GM12878 (cell line): ENCODE measurements around the gene SLC35D2. TPM values are rescaled to one million over a fixed set of nuclear protein-coding genes. Genes with fewer than 3 reads are reported as not detected.

Experiments
- ATAC-seq: fragments of 200-7000 bp; cut with Tn5 transposase; 3 replicates; pipeline ENCODE4 v1.9.1; 2020; ENCODE audit warnings: mild to moderate bottlenecking, moderate library complexity
- BruUV-seq: library from RNA; stranded (reverse); fragments of 400-500 nt; replicated peaks from 2 replicates; lab custom pipeline; 2021; lab: Mats Ljungman, UMichigan
- CTCF ChIA-PET: fragments of 300-600 bp; sonication (Branson Sonifier 250); formaldehyde crosslinking; extraction: SDS; loops from one replicate; lab custom pipeline; 2021; ENCODE audit warnings: inconsistent platforms; lab: Yijun Ruan, JAX
- POLR2A ChIA-PET: fragments of 350-600 bp; formaldehyde crosslinking; extraction: SDS; loops from one replicate; lab custom pipeline; 2021; ENCODE audit warnings: inconsistent platforms; lab: Charles Lee
- RAD21 ChIA-PET: fragments of 300-600 bp; sonication (Branson Sonifier 250); formaldehyde crosslinking; loops from one replicate; lab custom pipeline; 2023; ENCODE audit warnings: antibody characterized with exemption; ENCODE audit not compliant: unreplicated experiment; lab: Charles Lee
- SMC1A ChIA-PET: fragments of 300-600 bp; sonication (Branson Sonifier 250); formaldehyde crosslinking; loops from one replicate; lab custom pipeline; 2023; ENCODE audit not compliant: unreplicated experiment, uncharacterized antibody; lab: Charles Lee
- DNase-seq: peaks from one replicate; pipeline ENCODE4 v3.0.0-alpha.2; 2011; ENCODE audit warnings: low read depth, low spot score
- FAIRE-seq: peaks from 3 replicates; lab custom pipeline; 2011; peaks lifted over from hg19 to GRCh38; lab: Jason Lieb, UNC
- H2AFZ ChIP-seq: 2 replicates; pipeline ENCODE4 v1.6.0; 2011; ENCODE audit warnings: low read depth, low read length, control low read depth; ENCODE audit not compliant: control insufficient read depth
- H3K27ac ChIP-seq: 2 replicates; pipeline ENCODE4 v1.5.1; 2011; ENCODE audit warnings: control low read depth; ENCODE audit not compliant: control insufficient read depth, insufficient read depth
- H3K27me3 ChIP-seq, 2 experiments: replicated peaks in 1 of 2; 2 replicates each; pipeline versions ENCODE4 v1.6.0 to v1.6.1; 2011; ENCODE audit warnings: low read length in 1 of 2; ENCODE audit not compliant: control insufficient read depth in 2 of 2, insufficient read depth in 2 of 2
- H3K36me3 ChIP-seq, 2 experiments: 2 replicates each; pipeline ENCODE4 v1.5.1; 2011; ENCODE audit warnings: low read length in 1 of 2; ENCODE audit not compliant: control insufficient read depth in 2 of 2, insufficient read depth in 2 of 2
- H3K4me1 ChIP-seq: 2 replicates; pipeline ENCODE4 v1.6.1; 2011; ENCODE audit warnings: mild to moderate bottlenecking, low read length, moderate library complexity, mixed read lengths; ENCODE audit not compliant: control insufficient read depth, insufficient read depth
- H3K4me2 ChIP-seq: 2 replicates; pipeline ENCODE4 v1.6.0; 2011; ENCODE audit warnings: control low read depth; ENCODE audit not compliant: control insufficient read depth, insufficient read depth
- H3K4me3 ChIP-seq: fragments of 200-600 bp; sonication (generic); 2 replicates; pipeline ENCODE4 v1.5.1; 2016
- H3K79me2 ChIP-seq: 2 replicates; pipeline ENCODE4 v1.6.0; 2011; ENCODE audit warnings: low read length; ENCODE audit not compliant: control insufficient read depth, insufficient read depth
- H3K9ac ChIP-seq: 2 replicates; pipeline ENCODE4 v1.8.0; 2011; ENCODE audit warnings: low read length, control low read depth, mixed read lengths; ENCODE audit not compliant: control insufficient read depth, insufficient read depth
- H3K9me3 ChIP-seq: replicated peaks from 3 replicates; pipeline ENCODE4 v1.5.1; 2011; ENCODE audit warnings: mild to moderate bottlenecking, low read length; ENCODE audit not compliant: control insufficient read depth, insufficient read depth
- H4K20me1 ChIP-seq: 2 replicates; pipeline ENCODE4 v1.6.0; 2011; ENCODE audit not compliant: control insufficient read depth, insufficient read depth
- ATF7 ChIP-seq: fragments of 450-650 bp; IDR thresholded peaks from 2 replicates; pipeline ENCODE4 v1.6.1; 2016; ENCODE audit warnings: low read depth, mild to moderate bottlenecking
- BHLHE40 ChIP-seq, 2 experiments: fragments of 450-650 bp in 1 of 2; IDR thresholded peaks; 2 replicates each; pipeline ENCODE4 v1.6.1; 2011 to 2017; ENCODE audit warnings: low read depth in 2 of 2, borderline replicate concordance in 1 of 2, improper control_type of control experiment in 1 of 2, low read length in 1 of 2, mild to moderate bottlenecking in 1 of 2
- CBFB ChIP-seq: IDR thresholded peaks from 2 replicates; pipeline ENCODE4 v1.6.1; 2016; ENCODE audit warnings: antibody characterized with exemption, low read depth
- CBX3 ChIP-seq: fragments of 200-600 bp; sonication (generic); IDR thresholded peaks from 2 replicates; pipeline ENCODE4 v1.6.1; 2016; ENCODE audit warnings: low read depth, borderline replicate concordance
- CHD1 ChIP-seq: IDR thresholded peaks from 2 replicates; pipeline ENCODE4 v1.6.1; 2012; ENCODE audit warnings: low read depth, low read length, improper control_type of control experiment
- CHD2 ChIP-seq: IDR thresholded peaks from 2 replicates; pipeline ENCODE4 v1.6.1; 2011; ENCODE audit warnings: low read depth, low read length, improper control_type of control experiment, borderline replicate concordance
- CHD4 ChIP-seq: fragments of 200-600 bp; sonication (generic); IDR thresholded peaks from 2 replicates; pipeline ENCODE4 v1.6.1; 2016; ENCODE audit warnings: mild to moderate bottlenecking
- EGR1 ChIP-seq, 2 experiments: IDR thresholded peaks; 1 replicate in 1 of 2; 2 replicates in 1 of 2; pipeline ENCODE4 v1.6.1; 2011 to 2012; ENCODE audit warnings: low read depth in 2 of 2, low read length in 2 of 2, borderline replicate concordance in 1 of 2, mild to moderate bottlenecking in 1 of 2, moderate library complexity in 1 of 2
- ESRRA ChIP-seq: IDR thresholded peaks from 2 replicates; pipeline ENCODE4 v1.6.1; 2012; ENCODE audit warnings: mild to moderate bottlenecking, low read length, improper control_type of control experiment
- FOXM1 ChIP-seq: IDR thresholded peaks from 2 replicates; pipeline ENCODE4 v1.6.1; 2012; ENCODE audit warnings: low read depth, mild to moderate bottlenecking, inconsistent platforms, low read length, moderate library complexity
- GABPA ChIP-seq: IDR thresholded peaks from 2 replicates; pipeline ENCODE4 v1.6.1; 2014; ENCODE audit warnings: antibody characterized with exemption, low read depth, mild to moderate bottlenecking, inconsistent platforms
- GATAD2B ChIP-seq: fragments of 450-650 bp; conservative IDR thresholded peaks from 2 replicates; pipeline ENCODE4 v1.6.1; 2017; ENCODE audit warnings: low read depth, mild to moderate bottlenecking, moderate library complexity
- KAT2A ChIP-seq: conservative IDR thresholded peaks from 2 replicates; pipeline ENCODE4 v1.6.1; 2011; ENCODE audit warnings: low read depth, low read length; ENCODE audit not compliant: control insufficient read depth
- MYC ChIP-seq: IDR thresholded peaks from 2 replicates; pipeline ENCODE4 v1.6.1; 2011; ENCODE audit warnings: mild to moderate bottlenecking, low read length, moderate library complexity, inconsistent platforms; ENCODE audit not compliant: insufficient read depth, insufficient replicate concordance, insufficient read length, severe bottlenecking
- NFXL1 ChIP-seq: fragments of 450-650 bp; IDR thresholded peaks from 2 replicates; pipeline ENCODE4 v1.6.1; 2017; ENCODE audit warnings: antibody characterized with exemption, mild to moderate bottlenecking, borderline replicate concordance
- POLR2AphosphoS2 ChIP-seq: IDR thresholded peaks from 2 replicates; pipeline ENCODE4 v1.6.1; 2011; ENCODE audit warnings: low read depth, mild to moderate bottlenecking, low read length, improper control_type of control experiment, moderate library complexity
- WGBS: methylation state at CpG from one replicate; pipeline ENCODE4 v1.1.6; 2016; ENCODE audit warnings: low lambda C conversion rate; ENCODE audit not compliant: insufficient replicate concordance, insufficient coverage; ENCODE audit errors: missing lambda C conversion rate; 5-methylcytosine and 5-hydroxymethylcytosine counted together
- in situ Hi-C: fragments of 300-500 bp; cut with MboI; formaldehyde crosslinking; loops from 9 replicates; pipeline ENCODE4 v1.14.3; 2018; ENCODE audit warnings: mixed read lengths
- intact Hi-C: fragments of 100-400 bp; cut with micrococcal nuclease; formaldehyde crosslinking; loops from one replicate; pipeline ENCODE4 v1.14.2; 2022; ENCODE audit not compliant: unreplicated experiment
- polyA plus RNA-seq, 11 experiments: library from polyadenylated mRNA; depleted of rRNA in 4 of 11; unstranded in 6 of 11; stranded (reverse) in 5 of 11; fragments of >200 nt; fragmentation: Nextera tagmentation in 4 of 11; fragmentation: Illumina TruSeq in 1 of 11; extraction: Ambion mirVana in 4 of 11; extraction: Trizol in 1 of 11; gene quantifications; 1 replicate in 1 of 11; 2 replicates in 10 of 11; pipeline versions ENCODE4 v1.2.1 to v1.2.3, GENCODE V29; 2011 to 2016; ENCODE audit warnings: inconsistent platforms in 2 of 11, missing spikeins in 2 of 11, low read depth in 1 of 11
- total RNA-seq, 4 experiments: library from RNA; depleted of rRNA in 3 of 4; stranded (reverse); fragments of >200 nt in 3 of 4; fragmentation: Illumina TruSeq in 1 of 4; extraction: Trizol in 1 of 4; gene quantifications; 2 replicates each; pipeline versions ENCODE4 v1.2.1 to v1.2.3, GENCODE V29; 2013 to 2021

Gene SLC35D2
- total and polyA plus RNA-seq, 10 of the 15 experiments (the other 5 are each of a cell fraction or from before 2014, with no cell fraction given), result 0.64 to 6.3 (median 3.5) TPM

- Histone ChIP-seq H3K9me3 (no peaks in the 10 kb centered on the region), H3K4me2 (no peak overlapping the region), H3K4me1 (no peaks in the 10 kb centered on the region), H3K4me3 (no peak overlapping the region), H4K20me1 (no peaks in the 10 kb centered on the region), H3K79me2 (no peaks in the 10 kb centered on the region), H3K9ac (no peak overlapping the region), H3K27me3 (no peaks in the 10 kb centered on the region; a peak in 1 of 4 replicates), H2AFZ (no peak overlapping the region), H3K27ac (no peak overlapping the region)
- ChIA-PET CTCF (interaction anchor here (0.8 kb wide), 1 partner anchor 12 kb away, joined by 3 read pairs; no protein-coding TSS in a partner anchor), RAD21 (no interaction called here), POLR2A (interaction anchor here (0.6 kb wide), 1 partner anchor 111 kb away, joined by 13 read pairs; no protein-coding TSS in a partner anchor), SMC1A (interaction anchor here (1.1 kb wide), 1 partner anchor 12 kb away, joined by 3 read pairs; no protein-coding TSS in a partner anchor)
- intact Hi-C loops, result no loop called here
- 50% methylated on average over 4 of the region's 4 CpGs for WGBS
- no peak for DNase-seq
- ATAC-seq, result no peak
- no TSS peak for BruUV-seq
- no peak for TF ChIP-seq CHD1
- no peak for TF ChIP-seq BHLHE40 (IDR thresholded peaks at IDR 0.05; ENCODE audit: borderline replicate concordance in 1 of 2, low read depth in 2 of 2, low read length in 1 of 2)
- no peak for TF ChIP-seq POLR2AphosphoS2
- no peak for TF ChIP-seq EGR1 (IDR thresholded peaks at IDR 0.05; ENCODE audit: borderline replicate concordance in 1 of 2, low read depth in 2 of 2, low read length in 2 of 2)
- no peak for TF ChIP-seq NFXL1
- TF ChIP-seq GATAD2B, result no peak
- TF ChIP-seq, all 136 proteins: peak for 0
- no peak for FAIRE-seq
- in situ Hi-C loops, result no loop called here
- no peaks in the 10 kb centered on the region for H3K36me3 ChIP-seq
Observed at GRCh38 chr9:96305171-96305570, 78.3 kb downstream of the SLC35D2 start.

DNA sequence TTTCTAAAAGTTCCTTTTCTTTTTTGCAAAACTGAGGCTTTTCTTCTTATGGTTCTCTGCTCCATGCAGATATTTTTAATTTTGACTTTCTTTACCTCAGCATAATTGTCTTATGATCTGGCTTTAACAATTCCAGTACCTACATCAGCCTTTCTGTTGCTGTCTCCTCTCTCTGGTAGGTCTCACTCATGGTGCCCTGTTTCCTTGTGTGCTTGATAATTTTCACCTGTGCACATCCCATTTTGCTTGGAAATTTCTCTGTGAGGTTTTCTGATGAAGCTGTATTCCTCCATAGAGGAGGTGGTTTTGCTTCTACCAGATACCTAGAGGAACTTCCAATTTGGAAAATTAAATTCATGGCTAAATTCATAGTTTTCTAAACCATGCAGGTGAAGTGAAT, 79.3 kb downstream of the SLC35D2 start:
- FAIRE-seq (no peak), DNase-seq (no peak), ATAC-seq (no peak)
- Histone ChIP-seq H3K4me1 (no peaks in the 10 kb centered on the region), H3K4me3 (no peak overlapping the region), H3K4me2 (no peak overlapping the region), H3K9me3 (no peaks in the 10 kb centered on the region), H3K27ac (no peak overlapping the region), H4K20me1 (no peaks in the 10 kb centered on the region), H3K79me2 (no peaks in the 10 kb centered on the region), H3K27me3 (no peaks in the 10 kb centered on the region; a peak in 1 of 4 replicates), H3K36me3 (no peaks in the 10 kb centered on the region), H3K9ac (no peak overlapping the region), H2AFZ (no peak overlapping the region)
- ChIA-PET CTCF (no interaction called here), SMC1A (interaction anchor here (1.1 kb wide), 1 partner anchor 13 kb away, joined by 3 read pairs; no protein-coding TSS in a partner anchor), POLR2A (no interaction called here), RAD21 (no interaction called here)
- in situ Hi-C loops (no loop called here), intact Hi-C loops (no loop called here)
- no TSS peak for BruUV-seq
- no peak for TF ChIP-seq MYC
- no peak for TF ChIP-seq CHD2
- TF ChIP-seq ESRRA, result no peak
- no peak for TF ChIP-seq FOXM1
- TF ChIP-seq KAT2A, result no peak
- TF ChIP-seq CBFB, result no peak
- no peak for TF ChIP-seq EGR1 (IDR thresholded peaks at IDR 0.05; ENCODE audit: borderline replicate concordance in 1 of 2, low read depth in 2 of 2, low read length in 2 of 2)
- TF ChIP-seq GABPA, result no peak
- TF ChIP-seq CBX3, result no peak
- TF ChIP-seq CHD4, result no peak
- TF ChIP-seq ATF7, result no peak
